Keratinocyte (primary cell): Measurements from ENCODE around the gene MAG. TPM values are rescaled to one million over a fixed set of nuclear protein-coding genes. Genes with fewer than 3 reads are reported as not detected.

Experiments used
- DNase-seq: peaks from one replicate; pipeline ENCODE4 v3.0.0-alpha.2; 2011; ENCODE audit warnings: low read depth, missing footprints, low spot score
- FAIRE-seq: peaks from 2 replicates; lab custom pipeline; 2011; peaks lifted over from hg19 to GRCh38; lab: Jason Lieb, UNC
- H2AFZ ChIP-seq: 2 replicates; pipeline ENCODE4 v1.6.0; 2012; ENCODE audit warnings: low read length, control low read depth, inconsistent platforms; ENCODE audit not compliant: control insufficient read depth
- H3K27ac ChIP-seq: 2 replicates; pipeline ENCODE4 v1.5.1; 2011; ENCODE audit warnings: low read length; ENCODE audit not compliant: control insufficient read depth, insufficient read depth
- H3K27me3 ChIP-seq: 3 replicates; pipeline ENCODE4 v1.6.0; 2011; ENCODE audit warnings: low read length; ENCODE audit not compliant: control insufficient read depth, insufficient read depth; ENCODE audit errors: extremely low read depth
- H3K36me3 ChIP-seq, 2 experiments: 2 replicates in 1 of 2; 3 replicates in 1 of 2; pipeline ENCODE4 v1.5.1; 2011; ENCODE audit warnings: low read length in 2 of 2, mild to moderate bottlenecking in 1 of 2; ENCODE audit not compliant: control insufficient read depth in 2 of 2, insufficient read depth in 2 of 2; ENCODE audit errors: extremely low read depth in 1 of 2
- H3K4me1 ChIP-seq: 3 replicates; pipeline ENCODE4 v1.5.1; 2011; ENCODE audit warnings: low read length; ENCODE audit not compliant: control insufficient read depth, insufficient read depth; ENCODE audit errors: extremely low read depth
- H3K4me2 ChIP-seq: 3 replicates; pipeline ENCODE4 v1.6.0; 2011; ENCODE audit warnings: low read depth, low read length; ENCODE audit not compliant: control insufficient read depth, insufficient read depth; ENCODE audit errors: extremely low read depth
- H3K4me3 ChIP-seq, 3 experiments: fragments of 200-600 bp in 1 of 3; sonication (generic) in 1 of 3; 2 replicates in 2 of 3; 3 replicates in 1 of 3; pipeline ENCODE4 v1.5.1; 2011 to 2016; ENCODE audit warnings: low read length in 3 of 3, mild to moderate bottlenecking in 3 of 3, control low read depth in 2 of 3, inconsistent platforms in 1 of 3, low read depth in 1 of 3, mixed read lengths in 1 of 3, mixed run types in 1 of 3, moderate library complexity in 1 of 3; ENCODE audit not compliant: control insufficient read depth in 2 of 3, insufficient read depth in 2 of 3; ENCODE audit errors: extremely low read depth in 1 of 3
- H3K79me2 ChIP-seq: 2 replicates; pipeline ENCODE4 v1.6.0; 2012; ENCODE audit warnings: low read length; ENCODE audit not compliant: control insufficient read depth, insufficient read depth
- H3K9ac ChIP-seq: 3 replicates; pipeline ENCODE4 v1.6.0; 2011; ENCODE audit warnings: low read length; ENCODE audit not compliant: control insufficient read depth, insufficient read depth; ENCODE audit errors: extremely low read depth
- H3K9me1 ChIP-seq: 3 replicates; pipeline ENCODE4 v1.6.0; 2011; ENCODE audit warnings: low read length; ENCODE audit not compliant: control insufficient read depth, insufficient read depth; ENCODE audit errors: extremely low read depth
- H3K9me3 ChIP-seq: 2 replicates; pipeline ENCODE4 v1.5.1; 2012; ENCODE audit warnings: low read depth, low read length; ENCODE audit not compliant: control insufficient read depth
- H4K20me1 ChIP-seq: 3 replicates; pipeline ENCODE4 v1.6.0; 2011; ENCODE audit warnings: low read length; ENCODE audit not compliant: control insufficient read depth, insufficient read depth; ENCODE audit errors: extremely low read depth
- EZH2 ChIP-seq: IDR thresholded peaks from one replicate; pipeline ENCODE4 v1.6.1; 2012; ENCODE audit warnings: inconsistent platforms, mild to moderate bottlenecking, low read length, moderate library complexity
- dilution Hi-C: fragments of 300-500 bp; cut with MboI; formaldehyde crosslinking; loops from one replicate; pipeline ENCODE4 v1.7.0; 2020; ENCODE audit warnings: low sequenced_read_pairs; ENCODE audit not compliant: extremely low pct_ligation_motif_present
- polyA plus RNA-seq, 5 experiments: library from polyadenylated mRNA; depleted of rRNA in 3 of 5; stranded (reverse) in 3 of 5; stranded (forward) in 1 of 5; unstranded in 1 of 5; fragments of >200 nt; gene quantifications; 1 replicate in 1 of 5; 2 replicates in 3 of 5; 3 replicates in 1 of 5; pipeline versions ENCODE4 v1.2.1 to v1.2.3, GENCODE V29; 2011 to 2012; ENCODE audit warnings: missing spikeins in 2 of 5, low read depth in 1 of 5, low replicate concordance in 1 of 5
- TF ChIP-seq, protein P1 (sequence below), 3 experiments: IDR thresholded peaks in 1 of 3; conservative IDR thresholded peaks in 1 of 3; optimal IDR thresholded peaks in 1 of 3; 2 replicates in 2 of 3; 3 replicates in 1 of 3; pipeline versions ENCODE3 to v1.5.1; 2011; ENCODE audit warnings: low read length in 3 of 3, mild to moderate bottlenecking in 3 of 3, moderate library complexity in 2 of 3, control low read depth in 1 of 3, inconsistent platforms in 1 of 3; ENCODE audit not compliant: insufficient read depth in 2 of 3; ENCODE audit errors: extremely low read depth in 1 of 3

The MAG gene
- polyA plus RNA-seq, 1 donor (not counting 4 experiments of a cell fraction or from before 2014, with no cell fraction given) = not detected

DNA sequence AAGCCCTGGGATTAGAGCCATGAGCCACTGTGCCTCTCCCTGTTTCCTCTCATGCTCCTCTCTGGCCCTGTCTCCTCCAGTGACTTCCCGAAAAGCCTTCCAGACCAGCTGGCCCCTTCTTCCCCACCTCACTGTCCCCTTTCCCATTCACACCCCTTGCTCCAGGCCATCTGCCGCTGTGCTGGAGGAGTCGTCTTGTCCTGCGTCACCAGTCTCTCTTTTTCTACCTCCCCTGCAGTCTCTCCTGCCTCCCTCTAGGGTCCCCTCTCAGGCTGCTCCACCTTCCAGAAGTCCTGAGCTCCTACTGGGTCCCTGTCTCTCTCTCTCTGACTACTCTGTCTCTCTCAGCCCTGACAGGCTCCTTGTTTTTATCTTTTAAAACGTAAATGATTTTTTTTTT is 50.5 kb downstream of the MAG start:
- TF ChIP-seq EZH2 = no peak
- TF ChIP-seq, protein P1, sequence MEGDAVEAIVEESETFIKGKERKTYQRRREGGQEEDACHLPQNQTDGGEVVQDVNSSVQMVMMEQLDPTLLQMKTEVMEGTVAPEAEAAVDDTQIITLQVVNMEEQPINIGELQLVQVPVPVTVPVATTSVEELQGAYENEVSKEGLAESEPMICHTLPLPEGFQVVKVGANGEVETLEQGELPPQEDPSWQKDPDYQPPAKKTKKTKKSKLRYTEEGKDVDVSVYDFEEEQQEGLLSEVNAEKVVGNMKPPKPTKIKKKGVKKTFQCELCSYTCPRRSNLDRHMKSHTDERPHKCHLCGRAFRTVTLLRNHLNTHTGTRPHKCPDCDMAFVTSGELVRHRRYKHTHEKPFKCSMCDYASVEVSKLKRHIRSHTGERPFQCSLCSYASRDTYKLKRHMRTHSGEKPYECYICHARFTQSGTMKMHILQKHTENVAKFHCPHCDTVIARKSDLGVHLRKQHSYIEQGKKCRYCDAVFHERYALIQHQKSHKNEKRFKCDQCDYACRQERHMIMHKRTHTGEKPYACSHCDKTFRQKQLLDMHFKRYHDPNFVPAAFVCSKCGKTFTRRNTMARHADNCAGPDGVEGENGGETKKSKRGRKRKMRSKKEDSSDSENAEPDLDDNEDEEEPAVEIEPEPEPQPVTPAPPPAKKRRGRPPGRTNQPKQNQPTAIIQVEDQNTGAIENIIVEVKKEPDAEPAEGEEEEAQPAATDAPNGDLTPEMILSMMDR (optimal IDR thresholded peaks at IDR 0.05 in 1 of 3, IDR thresholded peaks at IDR 0.05 in 1 of 3, conservative IDR thresholded peaks at IDR 0.05 in 1 of 3; ENCODE audit: extremely low read depth in 1 of 3, insufficient read depth in 2 of 3, low read length in 3 of 3) = no peak
- H3K36me3 ChIP-seq = no peaks in the 10 kb centered on the region
- no peak overlapping the region for H3K27ac ChIP-seq
- no peak overlapping the region for H3K4me2 ChIP-seq
- no peaks in the 10 kb centered on the region for H3K4me1 ChIP-seq
- no peak overlapping the region for H3K9ac ChIP-seq
- peaks cover 22% of the 10 kb centered on the region for H3K27me3 ChIP-seq
- dilution Hi-C loops = no loop called here
- no peaks in the 10 kb centered on the region for H3K9me3 ChIP-seq
- no peaks in the 10 kb centered on the region for H3K79me2 ChIP-seq
- FAIRE-seq = no peak
- H4K20me1 ChIP-seq = no peaks in the 10 kb centered on the region
- H2AFZ ChIP-seq = no peak overlapping the region
- H3K4me3 ChIP-seq = no peak overlapping the region
- no peak for DNase-seq
- H3K9me1 ChIP-seq = no peaks in the 10 kb centered on the region

DNA sequence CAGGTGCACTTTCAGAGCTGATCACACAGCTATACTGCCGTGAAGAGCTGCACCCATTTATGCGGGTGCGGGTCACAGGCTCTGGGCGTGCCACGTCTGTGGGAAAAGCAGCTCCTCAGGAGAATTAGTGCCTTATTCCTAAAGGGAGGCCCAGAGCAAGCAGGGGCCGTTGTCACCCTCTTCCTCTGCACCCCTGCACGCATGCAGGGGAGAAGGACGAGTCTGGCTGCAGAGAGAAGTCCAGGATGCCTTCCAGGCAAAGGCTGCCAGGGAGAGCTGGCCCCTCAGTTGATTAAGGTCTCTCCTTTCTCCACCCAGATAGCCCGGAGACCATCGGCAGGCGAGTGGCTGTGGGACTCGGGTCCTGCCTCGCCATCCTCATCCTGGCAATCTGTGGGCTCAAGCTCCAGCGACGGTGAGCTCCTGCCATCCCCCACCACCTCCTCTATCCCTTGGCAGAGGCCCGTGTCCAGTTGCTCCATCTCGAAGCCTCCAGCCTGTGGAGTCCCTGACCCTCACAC is 52.6 kb downstream of the MAG start:
- dilution Hi-C loops = no loop called here
- Histone ChIP-seq H3K9ac (no peak overlapping the region), H3K27ac (no peak overlapping the region), H2AFZ (no peak overlapping the region), H3K9me3 (no peaks in the 10 kb centered on the region), H3K36me3 (no peaks in the 10 kb centered on the region), H3K9me1 (no peaks in the 10 kb centered on the region), H4K20me1 (no peaks in the 10 kb centered on the region), H3K27me3 (peaks cover 22% of the 10 kb centered on the region), H3K4me2 (no peak overlapping the region), H3K79me2 (no peaks in the 10 kb centered on the region), H3K4me3 (no peak overlapping the region), H3K4me1 (no peaks in the 10 kb centered on the region)
- FAIRE-seq (no peak), DNase-seq (no peak)
- TF ChIP-seq, protein P1 (optimal IDR thresholded peaks at IDR 0.05 in 1 of 3, IDR thresholded peaks at IDR 0.05 in 1 of 3, conservative IDR thresholded peaks at IDR 0.05 in 1 of 3; ENCODE audit: extremely low read depth in 1 of 3, insufficient read depth in 2 of 3, low read length in 3 of 3) = no peak
- TF ChIP-seq EZH2 = no peak
